GM18508 (cell line): ENCODE data around the gene KAZALD1.
"Not testable (repeated sequence)": the region's sequence is repeated elsewhere in the genome, so short reads cannot be mapped to it uniquely, and the experiment has no call there.

Experiments used
- ATAC-seq: cut with Tn5 transposase; IDR thresholded peaks from one replicate; pipeline ENCODE4 v1.9.1; 2021; ENCODE audit warnings: moderate number of reproducible peaks; ENCODE audit not compliant: insufficient read depth, unreplicated experiment

The KAZALD1 gene

DNA sequence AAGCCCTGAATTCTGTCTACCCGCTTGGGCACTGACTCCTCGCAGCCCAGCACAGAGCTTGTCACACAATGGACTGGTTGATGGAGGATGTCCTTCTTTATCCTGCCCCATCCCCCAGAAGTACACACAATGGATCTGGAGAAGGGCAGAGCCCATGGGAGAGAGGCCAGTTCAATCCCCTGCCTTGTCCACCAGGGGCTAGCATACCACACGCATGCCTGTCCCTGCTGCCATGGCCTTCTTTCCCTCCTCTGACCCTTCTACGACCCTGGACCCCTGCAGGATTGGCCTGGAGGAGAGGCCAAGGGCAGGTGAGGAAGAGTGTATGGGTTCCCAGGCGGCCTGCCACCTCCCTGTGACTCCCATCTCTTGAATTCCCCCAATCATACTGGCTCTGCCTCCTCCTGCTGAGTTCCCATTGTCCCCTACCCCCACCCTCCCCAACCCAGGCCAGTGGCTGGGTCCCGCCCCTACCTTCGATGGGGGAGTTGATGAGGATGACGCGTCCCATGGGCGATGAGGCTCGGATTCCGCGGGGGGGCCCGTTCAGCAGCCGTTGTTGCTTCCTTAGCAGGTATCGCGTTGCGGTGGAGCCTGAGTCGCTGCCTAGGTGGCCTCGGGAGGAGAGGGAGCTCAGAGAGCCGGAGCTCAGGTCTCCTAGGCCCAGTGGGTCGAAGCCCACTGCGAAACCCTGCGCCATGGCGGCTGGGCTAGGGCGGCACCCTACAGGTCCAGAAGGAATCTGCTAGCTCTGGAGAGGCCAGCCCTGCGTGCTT is 32.1 kb upstream of the KAZALD1 start:
- ATAC-seq: no peak

DNA sequence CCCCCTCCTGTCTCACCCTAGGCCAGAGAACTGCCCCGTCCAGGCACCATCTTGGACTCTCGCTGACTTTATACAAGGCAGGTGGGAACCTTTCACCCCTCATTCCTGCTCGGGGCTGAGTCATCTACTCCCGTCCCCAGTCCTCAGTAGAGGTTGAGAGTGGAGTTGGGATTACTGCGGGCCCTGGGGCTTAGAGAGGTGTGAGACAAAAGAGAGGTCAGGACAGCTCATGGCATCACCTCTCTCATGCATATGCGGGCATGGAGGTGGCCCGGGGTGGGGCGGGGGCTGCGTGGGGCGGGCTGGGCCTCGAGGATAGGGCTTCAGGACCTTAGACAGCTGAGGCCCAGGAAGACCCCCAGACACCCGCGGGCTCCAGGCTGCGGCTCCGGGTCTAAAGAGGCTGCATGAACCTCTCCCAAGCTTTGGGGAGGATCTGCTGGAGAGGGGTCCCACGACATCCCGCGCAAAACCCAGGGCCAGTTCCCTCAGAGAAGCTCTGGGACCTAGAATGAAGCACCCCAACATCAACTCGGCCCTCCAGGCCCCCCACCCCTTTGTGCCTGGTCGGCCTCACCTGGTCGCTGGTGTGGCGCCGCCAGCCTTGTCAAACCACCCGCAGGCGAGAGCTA is 31.2 kb upstream of the KAZALD1 start:
- ATAC-seq: no peak

DNA sequence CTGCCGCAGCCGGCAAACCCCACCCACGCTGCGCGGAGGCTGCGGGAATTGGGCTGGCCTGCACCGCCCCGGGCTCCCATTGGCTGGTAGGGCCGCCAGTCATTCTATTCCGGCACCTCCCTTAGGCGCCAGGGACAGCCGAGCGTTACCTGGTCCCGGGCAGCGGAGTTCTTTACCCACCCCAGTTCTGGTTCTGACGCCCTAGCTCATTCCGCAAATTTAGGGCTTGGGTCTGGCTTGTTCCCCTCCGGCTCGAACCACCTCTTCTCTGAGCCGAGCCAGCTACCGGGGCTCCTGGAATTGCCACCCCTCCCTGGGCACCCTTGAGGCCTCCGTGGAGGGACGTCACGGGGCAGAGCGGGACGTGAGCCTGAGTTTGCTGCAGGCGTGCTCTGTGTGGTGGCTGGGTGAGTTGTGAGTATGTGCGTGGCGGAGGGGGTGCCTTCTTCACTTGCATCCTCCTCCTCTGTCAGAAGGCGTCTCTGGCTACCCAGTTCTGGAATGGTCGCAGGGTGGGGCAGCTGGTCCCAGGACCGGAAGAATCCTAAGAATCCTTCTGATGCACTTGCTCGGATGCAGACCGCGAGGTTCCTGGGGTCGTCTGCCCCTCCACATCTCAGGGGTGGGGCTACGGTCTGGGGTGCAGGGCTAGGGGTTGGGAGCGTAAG is 30.5 kb upstream of the KAZALD1 start, which contains the start of the genes PDZD7 and SFXN3:
Gene PDZD7, minus strand, starts transcription at position 2 of the 668 bp plus-strand sequence. CDS start 910 bp downstream, outside the sequence.
Gene SFXN3, plus strand, starts transcription at position 107 of the 668 bp plus-strand sequence. CDS start 3,461 bp downstream, outside the sequence.
- no peak for ATAC-seq

DNA sequence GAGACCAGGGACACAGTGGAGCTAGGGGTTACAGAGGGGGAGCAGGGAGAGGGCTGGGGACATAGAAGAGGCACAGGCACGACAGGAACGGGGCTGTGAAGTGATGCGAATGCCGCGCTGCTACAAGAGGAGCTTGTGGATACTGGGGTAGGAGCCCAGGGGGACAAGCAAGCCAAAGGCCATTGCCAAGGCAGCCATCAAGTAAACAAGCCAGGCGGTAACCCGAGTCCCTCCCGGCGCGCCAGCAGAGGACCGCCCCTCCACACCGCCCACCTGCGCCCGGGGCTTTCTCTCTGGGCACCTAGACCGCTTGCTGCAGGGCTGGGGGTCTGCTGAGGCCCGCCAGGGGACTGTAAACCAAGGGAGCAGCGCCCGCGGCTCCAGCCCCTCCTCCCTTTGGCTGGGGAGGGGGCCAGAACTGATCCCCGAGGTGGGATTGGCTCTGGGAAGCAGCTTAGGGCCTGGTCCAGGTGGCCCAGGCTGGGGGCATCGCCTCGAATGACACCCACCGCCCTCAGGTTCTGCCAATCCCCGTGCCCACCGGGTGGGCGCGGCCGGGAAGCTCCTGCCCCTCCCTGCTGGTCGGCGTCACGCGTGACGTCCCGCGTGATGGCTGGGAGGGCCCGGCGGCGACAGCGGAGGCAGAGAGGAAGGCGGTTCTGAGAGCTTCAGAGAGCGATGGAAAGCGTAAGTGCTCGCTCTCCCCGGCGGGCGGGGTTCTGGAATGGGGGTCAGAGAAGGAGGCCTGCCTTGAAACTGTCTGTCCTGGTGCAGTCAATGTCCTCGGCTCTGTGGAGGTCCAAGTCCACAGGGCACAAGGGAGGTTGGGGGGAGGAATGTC is 29.8 kb upstream of the KAZALD1 start:
- no peak for ATAC-seq

DNA sequence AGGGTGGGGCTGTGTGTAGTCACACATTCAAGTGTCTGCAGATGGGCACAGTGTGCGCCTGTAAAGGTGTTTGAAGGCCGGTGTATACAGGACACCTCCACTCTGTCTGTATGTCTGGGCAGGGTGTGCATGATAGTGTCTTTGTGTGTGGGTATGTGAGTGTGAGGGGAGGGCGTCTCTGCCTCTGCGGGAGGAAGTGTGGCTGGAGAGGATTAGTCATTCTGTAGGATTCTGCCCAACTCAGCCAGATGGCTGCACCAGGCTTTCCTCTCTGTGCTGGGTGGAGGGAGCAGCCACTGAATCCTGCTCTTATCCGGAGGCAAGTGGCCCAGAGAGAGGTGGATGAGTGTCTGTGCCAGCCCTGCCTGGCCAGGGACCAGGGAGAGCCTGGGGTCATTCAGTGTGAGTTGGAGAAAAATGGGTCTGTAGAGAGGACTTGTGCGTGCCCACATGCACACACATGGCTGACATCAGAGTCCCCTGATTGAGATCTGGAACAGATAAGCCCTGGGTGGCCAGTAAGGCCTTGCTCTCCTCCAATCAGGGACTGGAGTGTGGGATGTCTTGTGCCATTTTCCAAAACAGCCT is 29.1 kb upstream of the KAZALD1 start:
- no peak for ATAC-seq

DNA sequence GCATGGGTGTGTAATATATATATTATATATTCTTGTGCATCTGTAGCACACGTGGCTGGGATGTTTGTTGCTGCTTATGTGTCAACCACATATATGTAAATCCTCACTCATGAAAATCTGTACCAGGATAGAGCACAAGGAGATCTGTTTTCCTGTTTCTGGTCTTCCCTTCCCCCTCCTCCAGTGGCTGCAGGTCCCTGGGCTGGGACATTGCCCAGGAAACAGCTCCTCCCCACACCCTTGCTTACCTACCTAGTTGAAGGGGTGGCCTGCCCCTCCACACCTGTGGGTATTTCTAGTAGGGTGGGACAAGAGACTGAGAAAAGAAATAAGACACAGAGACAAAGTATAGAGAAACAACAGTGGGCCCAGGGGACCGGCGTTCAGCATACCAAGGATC is 28.5 kb upstream of the KAZALD1 start:
- no peak for ATAC-seq

DNA sequence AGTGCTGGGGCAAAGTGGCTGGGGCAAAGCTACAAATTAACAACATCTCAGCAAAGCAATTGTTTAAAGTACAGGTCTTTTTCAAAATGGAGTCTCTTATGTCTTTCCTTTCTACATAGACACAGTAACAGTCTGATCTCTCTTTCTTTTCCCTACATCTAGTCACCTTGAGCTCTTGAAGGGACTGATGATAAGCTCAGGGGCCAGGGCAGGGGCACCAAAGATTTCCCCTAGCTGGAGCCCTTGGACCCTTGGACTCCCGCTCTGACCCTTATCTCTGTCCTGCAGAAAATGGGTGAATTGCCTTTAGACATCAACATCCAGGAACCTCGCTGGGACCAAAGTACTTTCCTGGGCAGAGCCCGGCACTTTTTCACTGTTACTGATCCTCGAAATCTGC is 27.4 kb upstream of the KAZALD1 start:
- not testable (repeated sequence) for ATAC-seq

DNA sequence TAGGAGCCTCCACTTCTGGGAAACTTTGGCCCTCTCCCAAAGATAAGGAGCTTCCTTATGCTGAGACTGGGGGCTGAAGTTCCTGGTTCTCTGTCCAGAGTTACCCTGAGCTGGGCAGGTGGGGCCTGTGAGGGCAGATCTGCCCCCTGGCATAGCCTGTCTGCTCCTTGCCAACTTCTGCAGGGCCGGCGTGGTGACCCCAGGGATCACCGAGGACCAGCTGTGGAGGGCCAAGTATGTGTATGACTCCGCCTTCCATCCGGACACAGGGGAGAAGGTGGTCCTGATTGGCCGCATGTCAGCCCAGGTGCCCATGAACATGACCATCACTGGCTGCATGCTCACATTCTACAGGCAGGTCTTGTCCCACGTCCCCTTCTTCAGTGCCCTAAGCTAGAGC is 26.5 kb upstream of the KAZALD1 start:
- no peak for ATAC-seq

DNA sequence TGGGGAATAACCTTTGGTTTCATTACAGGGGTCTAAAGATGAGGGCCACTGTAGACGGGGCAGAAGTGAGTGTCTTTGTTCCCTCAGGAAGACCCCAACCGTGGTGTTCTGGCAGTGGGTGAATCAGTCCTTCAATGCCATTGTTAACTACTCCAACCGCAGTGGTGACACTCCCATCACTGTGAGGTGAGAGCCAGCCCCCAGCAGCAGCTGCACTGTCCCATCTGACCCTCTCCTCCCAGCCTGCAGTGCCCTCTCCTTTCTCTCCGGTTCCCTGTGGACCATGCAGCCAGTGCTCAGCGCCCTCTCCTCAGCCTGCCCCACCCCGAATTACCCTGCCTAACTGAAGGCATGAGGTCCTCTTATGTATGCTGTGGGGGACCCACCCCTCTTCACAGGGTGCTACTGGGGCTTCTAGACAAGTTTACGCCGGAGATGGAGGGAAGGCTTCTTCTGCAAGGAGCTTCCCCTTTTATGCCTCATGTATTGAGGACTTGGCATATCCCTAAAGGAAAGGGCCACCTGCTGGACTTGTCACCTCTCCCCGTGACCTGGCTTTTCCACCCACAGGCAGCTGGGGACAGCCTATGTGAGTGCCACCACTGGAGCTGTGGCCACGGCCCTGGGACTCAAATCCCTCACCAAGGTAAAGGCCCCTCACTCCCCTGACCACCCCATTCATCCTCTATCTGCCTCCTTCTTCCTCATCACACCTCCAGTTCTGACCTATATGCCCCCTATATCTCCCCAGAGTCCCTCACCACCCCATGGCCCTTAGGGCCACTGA is 25.7 kb upstream of the KAZALD1 start:
- no peak for ATAC-seq

DNA sequence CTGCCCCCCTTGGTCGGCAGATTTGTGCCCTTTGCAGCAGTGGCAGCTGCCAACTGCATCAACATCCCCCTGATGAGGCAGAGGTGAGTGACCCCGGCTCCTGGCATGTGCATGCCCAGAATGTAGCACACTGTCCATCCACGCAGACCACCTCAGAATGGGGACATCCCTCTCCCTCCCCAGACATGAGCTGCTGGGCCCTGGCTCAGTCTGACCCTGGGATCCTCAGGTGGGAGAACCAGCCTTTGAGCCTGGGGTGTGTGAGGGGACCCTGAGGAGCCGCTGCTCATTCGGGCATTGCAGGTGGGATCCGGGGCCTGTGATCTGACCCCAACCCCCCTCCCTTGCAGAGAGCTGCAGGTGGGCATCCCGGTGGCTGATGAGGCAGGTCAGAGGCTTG is 25.1 kb upstream of the KAZALD1 start:
- ATAC-seq: no peak

DNA sequence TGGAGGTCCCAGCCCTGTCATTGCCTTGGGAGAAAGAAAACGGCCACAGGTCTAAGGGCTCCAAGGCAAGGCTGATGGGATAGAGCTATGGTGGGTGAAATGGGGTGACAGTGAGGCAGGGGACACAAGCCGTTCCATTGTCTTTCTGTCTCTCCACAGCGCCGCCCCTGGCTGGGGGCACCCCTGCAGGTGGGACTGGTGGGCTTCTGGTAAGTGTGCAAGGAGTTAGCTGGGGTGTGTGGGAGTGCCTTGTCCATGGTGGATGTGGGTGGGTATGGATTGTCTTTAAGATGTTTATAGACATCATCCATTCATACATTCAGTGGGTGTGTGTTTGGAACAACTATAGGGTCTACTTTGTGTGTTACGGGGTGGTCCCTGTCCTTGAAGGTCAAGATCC is 23.3 kb upstream of the KAZALD1 start:
- no peak for ATAC-seq

DNA sequence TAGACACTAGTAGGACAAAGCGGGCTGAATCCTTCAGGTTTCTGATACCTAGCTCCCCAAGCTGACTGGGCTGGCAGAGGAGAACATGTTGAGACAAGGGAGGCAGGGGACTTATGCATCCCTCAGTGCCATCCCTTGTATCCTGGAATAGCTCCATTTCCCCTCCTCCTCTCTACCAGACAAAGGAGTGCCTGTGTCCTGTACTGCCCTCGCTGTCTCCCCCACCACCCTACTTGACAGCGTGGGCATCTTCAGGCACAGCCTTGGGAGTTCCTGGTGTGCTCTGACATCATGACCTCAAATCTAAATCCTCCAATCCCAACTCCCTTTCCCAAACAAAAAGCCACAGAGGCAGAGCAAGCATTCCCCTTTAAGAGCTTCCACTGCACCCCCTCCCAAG is 21.7 kb upstream of the KAZALD1 start:
- ATAC-seq: no peak

DNA sequence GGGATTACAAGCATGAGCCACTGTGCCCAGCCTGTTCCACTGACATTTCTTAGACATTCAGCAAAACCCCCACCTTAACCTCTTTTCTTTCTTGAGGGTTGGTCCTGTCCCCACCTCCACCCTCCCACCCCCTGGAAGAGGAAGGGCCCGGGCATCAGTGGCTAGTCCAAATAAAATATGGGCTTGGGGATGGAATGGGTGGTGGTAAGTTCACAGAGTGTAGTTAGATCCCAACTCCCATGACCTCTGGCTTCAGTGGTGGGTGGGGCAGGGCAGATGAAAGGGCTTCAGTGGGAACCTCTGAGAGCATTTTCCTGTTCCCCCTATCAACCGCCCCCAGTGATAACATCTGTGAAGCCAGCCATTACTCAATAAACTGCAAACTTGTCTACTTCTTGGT is 20.9 kb upstream of the KAZALD1 start:
- no peak for ATAC-seq

DNA sequence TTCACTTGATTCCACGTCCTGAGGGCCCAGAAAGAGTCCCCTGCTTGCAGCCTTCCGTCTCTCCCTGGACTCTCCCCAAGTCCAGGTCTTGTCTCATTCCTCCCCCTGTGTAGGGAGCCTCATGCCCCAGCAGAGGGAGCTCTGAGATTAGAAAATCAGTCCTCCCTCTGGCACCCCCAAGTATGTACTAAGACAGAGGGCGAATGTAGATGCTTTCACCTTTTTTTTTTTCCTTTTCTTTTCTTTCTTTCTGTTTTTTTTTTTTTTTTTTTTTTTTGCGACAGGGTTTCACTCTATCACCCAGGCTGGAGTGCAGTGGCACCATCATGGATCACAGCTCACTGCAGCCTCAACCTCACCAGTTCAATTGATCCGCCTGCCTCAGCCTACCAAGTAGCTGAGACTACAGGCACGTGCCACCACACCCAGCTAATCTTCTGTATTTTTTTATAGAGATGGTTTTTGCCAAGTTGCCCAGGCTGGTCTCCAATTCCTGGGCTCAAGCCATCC is 20.5 kb upstream of the KAZALD1 start:
- no peak for ATAC-seq

DNA sequence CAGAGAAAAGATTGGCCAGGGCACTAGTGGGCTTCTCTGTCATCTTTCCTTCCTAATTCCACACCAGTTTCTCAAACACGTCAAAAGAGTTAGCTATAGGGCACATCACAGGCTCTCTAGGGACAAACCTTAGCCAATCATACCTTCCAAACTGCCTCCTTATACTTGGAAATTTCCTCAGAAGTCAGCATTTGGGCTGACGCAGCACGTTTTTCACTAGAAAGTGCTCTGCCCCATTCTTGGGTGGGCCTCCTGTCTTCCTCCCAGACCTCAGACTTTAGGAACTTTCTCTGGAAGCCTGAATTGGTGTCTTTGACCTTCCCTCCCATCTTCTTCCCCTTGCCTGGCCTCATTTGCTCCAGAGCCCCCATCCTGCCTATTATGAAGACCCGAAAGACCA is 19.7 kb upstream of the KAZALD1 start:
- no peak for ATAC-seq

DNA sequence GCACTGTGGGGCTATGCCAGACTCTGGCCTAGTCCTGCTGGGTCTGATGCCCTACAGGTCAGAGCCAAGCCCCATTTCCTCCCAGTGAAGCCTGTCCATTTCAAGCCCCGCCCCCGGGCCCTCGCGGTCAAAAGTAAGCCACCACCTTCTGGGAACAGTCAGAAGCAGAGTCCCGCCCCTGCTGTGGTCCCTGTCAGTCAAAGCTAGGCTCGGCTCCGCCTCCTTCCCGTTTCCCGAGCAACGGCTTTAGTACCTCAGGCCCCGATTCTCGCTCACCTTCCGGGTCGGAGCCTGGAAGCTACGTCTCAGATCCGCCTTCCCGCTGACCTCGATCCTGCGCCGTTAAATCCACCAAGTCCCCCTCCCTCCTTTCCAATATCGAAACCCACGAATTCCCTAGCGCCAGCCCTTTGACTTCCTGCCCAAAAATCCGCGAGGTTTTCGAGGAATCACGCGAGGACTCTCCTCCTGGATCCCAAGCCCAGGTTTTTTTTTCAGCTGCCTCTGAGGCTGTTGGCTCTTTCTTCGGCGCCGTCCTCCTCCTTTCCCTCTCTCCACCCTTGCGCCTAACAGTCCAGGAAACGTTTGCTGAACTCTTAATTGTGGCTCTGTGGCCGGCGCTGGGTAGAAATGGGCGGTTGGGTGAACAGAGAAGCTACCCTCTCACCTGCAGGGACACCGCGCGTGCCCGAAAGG is 19.0 kb upstream of the KAZALD1 start:
- peak; percentile 85 for ATAC-seq

DNA sequence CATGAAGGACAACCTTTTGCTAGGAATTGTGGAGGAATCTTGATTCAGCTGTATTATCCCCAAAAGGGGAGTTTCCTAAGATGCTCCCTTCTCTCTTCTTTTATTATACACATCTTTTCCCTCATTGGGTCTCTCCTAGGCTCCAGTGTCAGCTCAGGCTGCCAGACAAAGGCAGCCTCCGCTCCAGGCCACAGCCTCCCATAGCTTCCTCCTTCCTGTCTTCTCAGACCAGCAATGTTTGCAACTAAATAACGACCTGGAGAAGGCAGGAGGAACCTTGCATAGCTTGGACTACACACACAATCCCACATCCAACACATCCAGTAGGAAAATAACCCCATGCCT is 18.5 kb upstream of the KAZALD1 start:
- ATAC-seq: no peak

DNA sequence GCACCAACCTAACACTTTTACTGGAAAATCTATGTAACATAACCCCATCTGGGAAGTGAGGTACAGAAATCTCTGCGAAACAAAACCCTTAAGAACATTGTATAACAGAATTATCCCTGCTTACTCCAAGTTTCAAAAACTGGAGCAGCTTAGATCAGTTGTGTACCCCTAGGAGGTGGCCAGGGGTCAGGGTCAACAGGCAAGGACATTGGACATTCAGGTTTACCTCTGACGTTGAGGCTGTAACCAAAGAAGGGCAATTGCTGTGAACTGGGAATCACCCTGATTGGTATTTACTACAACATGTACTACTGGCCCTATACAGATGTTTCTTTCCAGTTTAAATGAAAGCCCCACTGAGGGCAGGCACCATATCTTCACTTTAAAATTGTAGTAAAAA is 17.7 kb upstream of the KAZALD1 start:
- no peak for ATAC-seq
